Activated CD4-positive, alpha-beta T cell treated with anti-CD3 and anti-CD28 coated beads, Interleukin-2, amount 50 U/mL, for 24 hours (primary cell): ENCODE measurements around the gene CCDC174.
"Not testable (repeated sequence)": the region's sequence is repeated elsewhere in the genome, so short reads cannot be mapped to it uniquely, and the experiment has no call there.

ENCODE experiments used
- DNase-seq, 2 donors: peaks; one replicate each; pipeline ENCODE4 v3.0.0-alpha.2; 2020; ENCODE audit warnings: low read depth in 1 of 2, low spot score in 1 of 2

The CCDC174 gene

GRCh38 chr3:14651440-14652251 lies at the start of gene CCDC174:
CCDC174 (plus strand) TSS chr3:14651762; CDS start chr3:14651837, 75 bp downstream.
- DNase-seq, result peak; percentile 91 to 94

GRCh38 chr3:14602006-14602803 lies 49.4 kb upstream of the CCDC174 start:
- no peak for DNase-seq

GRCh38 chr3:14602804-14603644 lies 48.5 kb upstream of the CCDC174 start:
- no peak for DNase-seq

- DNase-seq, result no peak
Observed at GRCh38 chr3:14605067-14605466, 46.5 kb upstream of the CCDC174 start.

- DNase-seq, result no peak
Observed at GRCh38 chr3:14605744-14606143, 45.8 kb upstream of the CCDC174 start.

GRCh38 chr3:14606669-14607339 lies 44.8 kb upstream of the CCDC174 start:
- no peak for DNase-seq

GRCh38 chr3:14608298-14608697 lies 43.3 kb upstream of the CCDC174 start:
- DNase-seq, result no peak

- DNase-seq, result not testable (repeated sequence)
Observed at GRCh38 chr3:14609058-14609457, 42.5 kb upstream of the CCDC174 start.

- DNase-seq, result no peak
Observed at GRCh38 chr3:14609506-14609905, 42.1 kb upstream of the CCDC174 start.

- DNase-seq, result no peak
Observed at GRCh38 chr3:14609941-14610340, 41.6 kb upstream of the CCDC174 start.

GRCh38 chr3:14614189-14614588 lies 37.4 kb upstream of the CCDC174 start:
- DNase-seq, result no peak

GRCh38 chr3:14614862-14615261 lies 36.7 kb upstream of the CCDC174 start:
- DNase-seq, result no peak

GRCh38 chr3:14616606-14617507 lies 34.7 kb upstream of the CCDC174 start:
- no peak for DNase-seq

GRCh38 chr3:14617508-14618023 lies 34.0 kb upstream of the CCDC174 start:
- DNase-seq, result no peak

GRCh38 chr3:14619605-14620004 lies 32.0 kb upstream of the CCDC174 start:
- DNase-seq, result no peak

GRCh38 chr3:14620512-14620911 lies 31.1 kb upstream of the CCDC174 start:
- no peak for DNase-seq

- no peak for DNase-seq
Observed at GRCh38 chr3:14621093-14621492, 30.5 kb upstream of the CCDC174 start.

GRCh38 chr3:14622368-14622767 lies 29.2 kb upstream of the CCDC174 start:
- DNase-seq, result no peak

- no peak for DNase-seq
Observed at GRCh38 chr3:14623569-14624051, 28.0 kb upstream of the CCDC174 start.
